IgD-negative memory B cell (primary cell): ENCODE measurements around the gene COL9A1. TPM values are rescaled to one million over a fixed set of nuclear protein-coding genes. Genes with fewer than 3 reads are reported as not detected.
"Not testable (repeated sequence)": the region's sequence is repeated elsewhere in the genome, so short reads cannot be mapped to it uniquely, and the experiment has no call there.

ENCODE experiments used
- H3K27ac Mint-ChIP-seq, 3 donors: one replicate each; pipeline ENCODE4 v1.8.0; 2020 to 2022; ENCODE audit warnings: mild to moderate bottlenecking in 3 of 3, mixed read lengths in 3 of 3, moderate library complexity in 1 of 3
- H3K27me3 Mint-ChIP-seq: one replicate; pipeline ENCODE4 v1.8.0; 2021; ENCODE audit warnings: mixed read lengths
- H3K36me3 Mint-ChIP-seq: one replicate; pipeline ENCODE4 v1.8.0; 2020; ENCODE audit warnings: mild to moderate bottlenecking, mixed read lengths
- H3K4me1 Mint-ChIP-seq, 3 donors: one replicate each; pipeline ENCODE4 v1.8.0; 2020 to 2022; ENCODE audit warnings: mixed read lengths in 3 of 3, mild to moderate bottlenecking in 1 of 3
- H3K4me3 Mint-ChIP-seq, 4 donors: one replicate each; pipeline ENCODE4 v1.8.0; 2020 to 2022; ENCODE audit warnings: mild to moderate bottlenecking in 4 of 4, mixed read lengths in 4 of 4, moderate library complexity in 3 of 4
- H3K9me3 Mint-ChIP-seq, 3 donors: one replicate each; pipeline ENCODE4 v1.8.0; 2020 to 2021; ENCODE audit warnings: mixed read lengths in 3 of 3, mild to moderate bottlenecking in 1 of 3
- polyA plus RNA-seq: library from polyadenylated mRNA; unstranded; fragments of 300-500 nt; fragmentation: Illumina TruSeq; gene quantifications from one replicate; pipeline ENCODE4 v1.2.3, GENCODE V29; 2021

COL9A1 gene
- polyA plus RNA-seq, 1 donor from 2014 or later = not detected

GRCh38 chr6:70309243-70309642, 6.4 kb upstream of the COL9A1 start:
- no peaks in the 10 kb centered on the region for H3K4me1 Mint-ChIP-seq
- peaks cover 6% of the 10 kb centered on the region for H3K27me3 Mint-ChIP-seq

GRCh38 chr6:70308142-70308541, 5.3 kb upstream of the COL9A1 start:
- not testable (repeated sequence) for H3K4me1 Mint-ChIP-seq, H3K27me3 Mint-ChIP-seq, H3K4me3 Mint-ChIP-seq, H3K9me3 Mint-ChIP-seq, H3K36me3 Mint-ChIP-seq, H3K27ac Mint-ChIP-seq

More at GRCh38 chr6:70309243-70309642, 6.4 kb upstream of the COL9A1 start:
- H3K4me3 Mint-ChIP-seq = no peak overlapping the region
- H3K36me3 Mint-ChIP-seq = peaks cover 1% of the 10 kb centered on the region
- no peak overlapping the region for H3K27ac Mint-ChIP-seq
- no peaks in the 10 kb centered on the region for H3K9me3 Mint-ChIP-seq

- peaks cover 10% of the 10 kb centered on the region for H3K27me3 Mint-ChIP-seq
These were observed 4.1 kb upstream of the COL9A1 start for GRCh38 chr6:70307008-70307407.

GRCh38 chr6:70304616-70305015, 1.7 kb upstream of the COL9A1 start:
- peaks cover 0 to 1% (median 0%) of the 10 kb centered on the region in 3 donors for H3K9me3 Mint-ChIP-seq
- peak overlapping the region in 1 of 3 donors; percentile 9 for H3K27ac Mint-ChIP-seq
- H3K4me1 Mint-ChIP-seq = no peaks in the 10 kb centered on the region
- H3K36me3 Mint-ChIP-seq = peaks cover 1% of the 10 kb centered on the region
- no peak overlapping the region for H3K4me3 Mint-ChIP-seq
- H3K27me3 Mint-ChIP-seq = peaks cover 15% of the 10 kb centered on the region

More at GRCh38 chr6:70307008-70307407, 4.1 kb upstream of the COL9A1 start:
- peaks cover 1% of the 10 kb centered on the region for H3K36me3 Mint-ChIP-seq
- H3K9me3 Mint-ChIP-seq = no peaks in the 10 kb centered on the region
- H3K27ac Mint-ChIP-seq = no peak overlapping the region
- H3K4me3 Mint-ChIP-seq = no peak overlapping the region
- no peaks in the 10 kb centered on the region for H3K4me1 Mint-ChIP-seq

GRCh38 chr6:70299456-70299855, 3.4 kb downstream of the COL9A1 start:
- no peaks in the 10 kb centered on the region for H3K36me3 Mint-ChIP-seq
- H3K9me3 Mint-ChIP-seq = peaks cover 0 to 1% (median 0%) of the 10 kb centered on the region in 3 donors
- H3K27ac Mint-ChIP-seq = no peak overlapping the region
- no peaks in the 10 kb centered on the region for H3K4me1 Mint-ChIP-seq
- peaks cover 10% of the 10 kb centered on the region for H3K27me3 Mint-ChIP-seq
- no peak overlapping the region for H3K4me3 Mint-ChIP-seq

GRCh38 chr6:70298068-70298467, 4.8 kb downstream of the COL9A1 start:
- no peaks in the 10 kb centered on the region for H3K36me3 Mint-ChIP-seq
- peak overlapping the region in 1 of 3 donors; percentile 89 for H3K27ac Mint-ChIP-seq
- H3K27me3 Mint-ChIP-seq = peaks cover 7% of the 10 kb centered on the region
- H3K9me3 Mint-ChIP-seq = peaks cover 0 to 1% (median 0%) of the 10 kb centered on the region in 3 donors
- H3K4me3 Mint-ChIP-seq = no peak overlapping the region
- H3K4me1 Mint-ChIP-seq = no peaks in the 10 kb centered on the region

- Mint-ChIP-seq H3K27ac (no peak overlapping the region), H3K27me3 (no peaks in the 10 kb centered on the region), H3K9me3 (no peaks in the 10 kb centered on the region), H3K4me3 (no peak overlapping the region), H3K4me1 (no peaks in the 10 kb centered on the region), H3K36me3 (no peaks in the 10 kb centered on the region)
These were observed 10.7 kb downstream of the COL9A1 start for GRCh38 chr6:70292193-70292592.

GRCh38 chr6:70289299-70289698, 13.6 kb downstream of the COL9A1 start:
- H3K27ac Mint-ChIP-seq = no peak overlapping the region
- no peaks in the 10 kb centered on the region for H3K36me3 Mint-ChIP-seq
- no peaks in the 10 kb centered on the region for H3K27me3 Mint-ChIP-seq
- no peaks in the 10 kb centered on the region for H3K4me1 Mint-ChIP-seq
- H3K9me3 Mint-ChIP-seq = no peaks in the 10 kb centered on the region
- no peak overlapping the region for H3K4me3 Mint-ChIP-seq

GRCh38 chr6:70286905-70287304, 16.0 kb downstream of the COL9A1 start:
- Mint-ChIP-seq H3K4me3 (no peak overlapping the region), H3K9me3 (no peaks in the 10 kb centered on the region), H3K4me1 (no peaks in the 10 kb centered on the region), H3K27ac (no peak overlapping the region), H3K27me3 (peaks cover 13% of the 10 kb centered on the region), H3K36me3 (no peaks in the 10 kb centered on the region)

GRCh38 chr6:70285201-70285600, 17.7 kb downstream of the COL9A1 start:
- Mint-ChIP-seq H3K27me3 (peaks cover 15% of the 10 kb centered on the region), H3K9me3 (no peaks in the 10 kb centered on the region), H3K36me3 (no peaks in the 10 kb centered on the region), H3K4me3 (no peak overlapping the region), H3K27ac (no peak overlapping the region), H3K4me1 (peaks cover 0 to 1% (median 0%) of the 10 kb centered on the region in 3 donors)

GRCh38 chr6:70282919-70283461, 19.9 kb downstream of the COL9A1 start:
- Mint-ChIP-seq H3K27ac (no peak overlapping the region), H3K9me3 (no peaks in the 10 kb centered on the region), H3K27me3 (peaks cover 17% of the 10 kb centered on the region), H3K36me3 (peaks cover 1% of the 10 kb centered on the region), H3K4me1 (peaks cover 0 to 1% (median 0%) of the 10 kb centered on the region in 3 donors), H3K4me3 (no peak overlapping the region)

GRCh38 chr6:70282312-70282918, 20.5 kb downstream of the COL9A1 start:
- Mint-ChIP-seq H3K4me1 (peaks cover 0 to 1% (median 0%) of the 10 kb centered on the region in 3 donors), H3K9me3 (no peaks in the 10 kb centered on the region), H3K27ac (no peak overlapping the region), H3K36me3 (peaks cover 1% of the 10 kb centered on the region), H3K27me3 (peaks cover 17% of the 10 kb centered on the region), H3K4me3 (no peak overlapping the region)

- peaks cover 0 to 1% (median 0%) of the 10 kb centered on the region in 3 donors for H3K4me1 Mint-ChIP-seq
- H3K9me3 Mint-ChIP-seq = no peaks in the 10 kb centered on the region
- H3K27ac Mint-ChIP-seq = no peak overlapping the region
- H3K27me3 Mint-ChIP-seq = peaks cover 17% of the 10 kb centered on the region
- peaks cover 1% of the 10 kb centered on the region for H3K36me3 Mint-ChIP-seq
- no peak overlapping the region for H3K4me3 Mint-ChIP-seq
These were observed 21.0 kb downstream of the COL9A1 start for GRCh38 chr6:70281923-70282311.

- H3K4me3 Mint-ChIP-seq = peak overlapping the region in 1 of 4 donors; percentile 73
- peaks cover 17% of the 10 kb centered on the region for H3K27me3 Mint-ChIP-seq
- H3K4me1 Mint-ChIP-seq = peaks cover 0 to 1% (median 0%) of the 10 kb centered on the region in 3 donors
- H3K9me3 Mint-ChIP-seq = no peaks in the 10 kb centered on the region
- H3K27ac Mint-ChIP-seq = no peak overlapping the region
- peaks cover 1% of the 10 kb centered on the region for H3K36me3 Mint-ChIP-seq
These were observed 22.5 kb downstream of the COL9A1 start for GRCh38 chr6:70280400-70280853.

GRCh38 chr6:70277470-70277869, 25.4 kb downstream of the COL9A1 start:
- peaks cover 0 to 3% (median 0%) of the 10 kb centered on the region in 3 donors for H3K9me3 Mint-ChIP-seq
- H3K36me3 Mint-ChIP-seq = peaks cover 1% of the 10 kb centered on the region
- H3K4me1 Mint-ChIP-seq = peaks cover 0 to 1% (median 0%) of the 10 kb centered on the region in 3 donors
- H3K4me3 Mint-ChIP-seq = no peak overlapping the region
- H3K27ac Mint-ChIP-seq = no peak overlapping the region
- peaks cover 5% of the 10 kb centered on the region for H3K27me3 Mint-ChIP-seq

- H3K4me1 Mint-ChIP-seq = peaks cover 0 to 3% (median 0%) of the 10 kb centered on the region in 3 donors
- H3K36me3 Mint-ChIP-seq = peaks cover 1% of the 10 kb centered on the region
- peaks cover 0 to 3% (median 0%) of the 10 kb centered on the region in 3 donors for H3K9me3 Mint-ChIP-seq
- H3K27ac Mint-ChIP-seq = no peak overlapping the region
- peaks cover 3% of the 10 kb centered on the region for H3K27me3 Mint-ChIP-seq
- H3K4me3 Mint-ChIP-seq = no peak overlapping the region
These were observed 28.5 kb downstream of the COL9A1 start for GRCh38 chr6:70274338-70274737.
